ENCODE data around the gene TLR7.

The TLR7 gene

GRCh38 chrX:12934850-12935249, 68.0 kb downstream of the TLR7 start:
- no peak for DNase-seq

GRCh38 chrX:12936947-12937346, 70.1 kb downstream of the TLR7 start:
- DNase-seq: no peak

Data from CD4-positive, alpha-beta T cell treated with Interleukin-4 for 4 hours (primary cell).